Activated CD8-positive, alpha-beta memory T cell treated with anti-CD3 and anti-CD28 coated beads, Interleukin-2, amount 50 U/mL, for 4 hours (primary cell): ENCODE results near the gene PPP4R2.
"Not testable (repeated sequence)": the region's sequence is repeated elsewhere in the genome, so short reads cannot be mapped to it uniquely, and the experiment has no call there.

Experiments
- DNase-seq: peaks from one replicate; pipeline ENCODE4 v3.0.0-alpha.2; 2020

PPP4R2 gene

GRCh38 chr3:72977060-72977808, 19.4 kb upstream of the PPP4R2 start:
- DNase-seq: no peak

- DNase-seq: no peak
These were observed 13.8 kb upstream of the PPP4R2 start for GRCh38 chr3:72982609-72983366.

GRCh38 chr3:72985576-72985975, 11.0 kb upstream of the PPP4R2 start:
- no peak for DNase-seq

GRCh38 chr3:72990701-72991395, 5.8 kb upstream of the PPP4R2 start:
- DNase-seq: no peak

- no peak for DNase-seq
These were observed 5.1 kb upstream of the PPP4R2 start for GRCh38 chr3:72991522-72991921.

GRCh38 chr3:72993391-72993790, 3.2 kb upstream of the PPP4R2 start:
- DNase-seq: no peak

- DNase-seq: no peak
These were observed 1.3 kb upstream of the PPP4R2 start for GRCh38 chr3:72995337-72995736.

- no peak for DNase-seq
These were observed 514 bp upstream of the PPP4R2 start for GRCh38 chr3:72996121-72996472.

- DNase-seq: no peak
These were observed 880 bp downstream of the PPP4R2 start for GRCh38 chr3:72997421-72997961.

- DNase-seq: no peak
These were observed 1.9 kb downstream of the PPP4R2 start for GRCh38 chr3:72998466-72998865.

GRCh38 chr3:72999951-73000350, 3.3 kb downstream of the PPP4R2 start:
- DNase-seq: no peak

- not testable (repeated sequence) for DNase-seq
These were observed 6.4 kb downstream of the PPP4R2 start for GRCh38 chr3:73003050-73003449.

- DNase-seq: no peak
These were observed 7.7 kb downstream of the PPP4R2 start for GRCh38 chr3:73004316-73004715.

GRCh38 chr3:73007992-73008712, 11.5 kb downstream of the PPP4R2 start:
- DNase-seq: no peak

- DNase-seq: no peak
These were observed 12.4 kb downstream of the PPP4R2 start for GRCh38 chr3:73009008-73009407.

GRCh38 chr3:73009750-73010149, 13.1 kb downstream of the PPP4R2 start:
- no peak for DNase-seq

GRCh38 chr3:73010158-73010557, 13.5 kb downstream of the PPP4R2 start:
- no peak for DNase-seq

- DNase-seq: no peak
These were observed 21.7 kb downstream of the PPP4R2 start for GRCh38 chr3:73018298-73018697.

GRCh38 chr3:73018790-73019441, 22.3 kb downstream of the PPP4R2 start:
- DNase-seq: no peak

GRCh38 chr3:73021301-73021835, 24.8 kb downstream of the PPP4R2 start:
- no peak for DNase-seq

GRCh38 chr3:73024836-73025235, 28.2 kb downstream of the PPP4R2 start:
- no peak for DNase-seq

GRCh38 chr3:73026111-73026759, 29.6 kb downstream of the PPP4R2 start:
- no peak for DNase-seq
